Measurements from ENCODE around the gene CD80.
"Not testable (repeated sequence)": the region's sequence is repeated elsewhere in the genome, so short reads cannot be mapped to it uniquely, and the experiment has no call there.

DNA sequence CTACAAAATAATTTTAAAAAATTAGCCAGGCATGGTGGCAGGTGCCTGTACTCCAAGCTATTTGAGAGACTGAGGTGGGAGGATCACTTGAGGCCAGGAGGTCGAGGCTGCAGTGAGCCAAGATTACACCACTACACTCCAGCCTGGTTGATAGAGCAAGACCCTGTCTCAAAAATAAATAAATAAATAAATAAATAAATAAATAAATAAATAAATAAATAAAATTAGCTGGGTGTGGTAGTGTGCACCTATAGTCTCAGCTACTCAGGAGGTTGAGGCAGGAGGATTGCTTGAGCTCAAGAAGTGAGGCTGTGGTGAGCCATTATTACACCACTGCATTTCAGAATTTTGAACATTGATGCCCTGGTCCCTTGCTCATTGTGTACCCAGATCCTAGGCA lies 35.5 kb upstream of the CD80 start:
- TF ChIP-seq, protein P1, sequence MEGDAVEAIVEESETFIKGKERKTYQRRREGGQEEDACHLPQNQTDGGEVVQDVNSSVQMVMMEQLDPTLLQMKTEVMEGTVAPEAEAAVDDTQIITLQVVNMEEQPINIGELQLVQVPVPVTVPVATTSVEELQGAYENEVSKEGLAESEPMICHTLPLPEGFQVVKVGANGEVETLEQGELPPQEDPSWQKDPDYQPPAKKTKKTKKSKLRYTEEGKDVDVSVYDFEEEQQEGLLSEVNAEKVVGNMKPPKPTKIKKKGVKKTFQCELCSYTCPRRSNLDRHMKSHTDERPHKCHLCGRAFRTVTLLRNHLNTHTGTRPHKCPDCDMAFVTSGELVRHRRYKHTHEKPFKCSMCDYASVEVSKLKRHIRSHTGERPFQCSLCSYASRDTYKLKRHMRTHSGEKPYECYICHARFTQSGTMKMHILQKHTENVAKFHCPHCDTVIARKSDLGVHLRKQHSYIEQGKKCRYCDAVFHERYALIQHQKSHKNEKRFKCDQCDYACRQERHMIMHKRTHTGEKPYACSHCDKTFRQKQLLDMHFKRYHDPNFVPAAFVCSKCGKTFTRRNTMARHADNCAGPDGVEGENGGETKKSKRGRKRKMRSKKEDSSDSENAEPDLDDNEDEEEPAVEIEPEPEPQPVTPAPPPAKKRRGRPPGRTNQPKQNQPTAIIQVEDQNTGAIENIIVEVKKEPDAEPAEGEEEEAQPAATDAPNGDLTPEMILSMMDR (IDR thresholded peaks at IDR 0.05 in 4 of 5, conservative IDR thresholded peaks at IDR 0.05 in 1 of 5): not testable (repeated sequence)
- not testable (repeated sequence) for TF ChIP-seq POLR2A (IDR thresholded peaks at IDR 0.05)
